ENCODE measurements around the gene ATG2A. TPM values are rescaled to one million over a fixed set of nuclear protein-coding genes. Genes with fewer than 3 reads are reported as not detected.

The ATG2A gene
- total and polyA plus RNA-seq, 8 donors = 12.2 to 77.6 (median 26.6) TPM

DNA sequence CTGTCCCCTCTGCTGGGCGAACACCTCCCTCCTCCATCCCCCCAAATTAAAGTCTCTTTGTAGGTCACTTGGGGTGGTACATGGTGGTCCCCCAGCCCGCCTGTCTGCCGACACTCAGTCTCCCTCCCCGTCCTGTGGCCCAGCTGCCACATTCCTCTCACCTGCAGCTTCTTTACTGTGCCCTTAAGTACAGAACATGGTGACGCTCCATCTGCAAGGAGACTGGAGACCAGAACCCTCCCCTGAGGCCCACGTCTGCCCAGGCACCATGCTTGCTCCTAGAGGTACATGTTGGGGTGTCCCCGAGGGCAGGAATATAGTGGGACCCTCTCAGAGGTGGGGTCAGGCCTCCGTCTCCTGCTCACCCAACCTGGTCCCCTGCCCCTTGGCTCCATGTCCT, 33.0 kb downstream of the ATG2A start:
- H3K4me1 ChIP-seq = peaks cover 22 to 64% (median 47%) of the 10 kb centered on the region in 4 donors
- TF ChIP-seq CTCF (IDR thresholded peaks at IDR 0.05) (no peak), EP300 (IDR thresholded peaks at IDR 0.05) (no peak), POLR2AphosphoS5 (IDR thresholded peaks at IDR 0.05) (no peak), POLR2A (IDR thresholded peaks at IDR 0.05) (no peak)
- H3K9me3 ChIP-seq = no peaks in the 10 kb centered on the region
- no peak for DNase-seq
- no peaks in the 10 kb centered on the region for H3K36me3 ChIP-seq
- intact Hi-C loops (cut with DNase I; ENCODE audit: low total_unique reads) = no loop called here
- H3K27me3 ChIP-seq = no peaks in the 10 kb centered on the region
- no peak overlapping the region for H3K4me3 ChIP-seq
- WGBS, 5 donors = 87 to 95% (median 91%) methylated on average over 8 of the region's 8 CpGs
- no peak overlapping the region for H3K27ac ChIP-seq

DNA sequence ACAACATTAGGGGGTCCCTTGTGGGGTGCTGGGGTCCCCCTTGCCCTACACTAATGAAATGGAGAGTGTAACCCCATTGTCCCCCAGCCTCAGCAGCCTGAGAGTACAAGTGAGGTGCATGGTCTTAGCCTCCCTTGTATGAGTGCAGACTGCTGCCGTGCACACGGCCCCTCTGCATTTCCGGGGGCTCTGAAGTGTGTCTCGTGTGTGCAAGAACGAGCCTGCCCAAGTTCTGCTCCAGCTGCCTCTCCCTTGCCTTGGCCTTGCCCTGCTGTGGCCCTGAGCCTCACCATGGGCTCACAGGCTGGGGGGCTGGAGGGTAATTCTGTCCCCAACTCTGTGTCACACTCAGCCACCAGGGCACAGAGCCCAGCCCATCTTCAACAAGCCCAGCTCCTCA, 33.4 kb downstream of the ATG2A start:
- Histone ChIP-seq H3K4me3 (no peak overlapping the region), H3K4me1 (peaks cover 19 to 60% (median 46%) of the 10 kb centered on the region in 4 donors), H3K27me3 (no peaks in the 10 kb centered on the region), H3K9me3 (no peaks in the 10 kb centered on the region), H3K36me3 (no peaks in the 10 kb centered on the region), H3K27ac (no peak overlapping the region)
- WGBS, 5 donors = 86 to 96% (median 90%) methylated on average over 5 of the region's 5 CpGs
- DNase-seq = no peak
- TF ChIP-seq POLR2AphosphoS5 (IDR thresholded peaks at IDR 0.05) (no peak), EP300 (IDR thresholded peaks at IDR 0.05) (no peak)
- intact Hi-C loops (cut with DNase I; ENCODE audit: low total_unique reads) = no loop called here

GRCh38 chr11:64882243-64882642, 34.8 kb downstream of the ATG2A start:
- intact Hi-C loops (cut with DNase I; ENCODE audit: low total_unique reads) = no loop called here
- peak overlapping the region in 4 of 5 donors; percentile 28 to 59 (median 51) for H3K27ac ChIP-seq
- 58 to 80% (median 73%) methylated on average over 5 of the region's 5 CpGs for WGBS, 5 donors

GRCh38 chr11:64881476-64881875, 35.5 kb downstream of the ATG2A start:
- 60 to 72% (median 65%) methylated on average over 8 of the region's 8 CpGs for WGBS, 5 donors
- peaks cover 15 to 54% (median 45%) of the 10 kb centered on the region in 4 donors for H3K4me1 ChIP-seq
- H3K4me3 ChIP-seq = no peak overlapping the region
- intact Hi-C loops (cut with DNase I; ENCODE audit: low total_unique reads) = no loop called here
- H3K36me3 ChIP-seq = no peaks in the 10 kb centered on the region
- no peak for TF ChIP-seq CTCF (IDR thresholded peaks at IDR 0.05)
- TF ChIP-seq EP300 (IDR thresholded peaks at IDR 0.05) = no peak
- no peak for TF ChIP-seq POLR2A (IDR thresholded peaks at IDR 0.05)
- TF ChIP-seq POLR2AphosphoS5 (IDR thresholded peaks at IDR 0.05) = no peak
- DNase-seq = no peak
- H3K9me3 ChIP-seq = no peaks in the 10 kb centered on the region
- peak overlapping the region in 3 of 5 donors; percentile 15 to 38 (median 28) for H3K27ac ChIP-seq
- H3K27me3 ChIP-seq = no peaks in the 10 kb centered on the region

More at GRCh38 chr11:64882243-64882642, 34.8 kb downstream of the ATG2A start:
- Histone ChIP-seq H3K9me3 (no peaks in the 10 kb centered on the region), H3K4me3 (no peak overlapping the region), H3K4me1 (peaks cover 8 to 52% (median 40%) of the 10 kb centered on the region in 4 donors), H3K27me3 (no peaks in the 10 kb centered on the region), H3K36me3 (no peaks in the 10 kb centered on the region)
- DNase-seq = no peak
- TF ChIP-seq POLR2A (IDR thresholded peaks at IDR 0.05) (no peak), POLR2AphosphoS5 (IDR thresholded peaks at IDR 0.05) (no peak), EP300 (IDR thresholded peaks at IDR 0.05) (no peak), CTCF (IDR thresholded peaks at IDR 0.05) (no peak)

DNA sequence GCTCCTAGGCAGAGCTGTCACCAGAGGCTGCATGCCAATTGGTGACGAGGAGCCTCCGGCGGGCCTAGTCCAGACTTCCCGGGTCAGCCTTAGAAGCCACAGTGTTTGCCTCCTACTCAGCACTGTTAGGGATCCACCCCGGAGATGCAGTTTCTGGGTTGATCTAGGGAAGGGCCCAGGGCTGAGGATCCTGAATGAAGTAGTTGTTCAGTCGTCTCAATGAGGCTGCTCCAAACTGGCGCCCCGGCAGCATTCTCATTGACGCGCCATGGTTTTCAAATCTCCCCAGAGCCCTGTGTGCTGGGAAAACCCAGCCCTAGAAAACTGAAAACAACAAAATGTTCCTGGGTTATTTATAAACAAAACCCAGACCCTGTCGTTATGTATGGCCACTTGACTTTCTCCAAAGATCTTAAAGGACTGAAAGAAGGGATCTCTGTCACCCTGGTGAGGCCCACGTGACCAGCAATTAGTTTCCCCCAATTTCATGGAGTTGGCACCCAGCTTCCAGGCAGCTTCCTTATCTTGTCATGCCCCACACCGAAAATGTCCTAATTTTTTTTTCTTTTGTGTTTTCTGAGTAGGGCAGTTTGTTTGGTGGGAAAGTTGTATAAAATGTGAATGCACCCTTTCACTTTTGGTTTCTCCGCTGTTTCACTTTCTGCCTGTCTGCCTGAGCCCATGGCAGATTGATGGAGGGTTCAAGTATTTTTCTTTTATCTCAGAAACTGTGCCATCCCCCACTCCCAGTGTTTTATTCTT, 36.6 kb downstream of the ATG2A start:
- no peaks in the 10 kb centered on the region for H3K9me3 ChIP-seq
- no peak for DNase-seq
- H3K27me3 ChIP-seq = no peaks in the 10 kb centered on the region
- H3K36me3 ChIP-seq = no peaks in the 10 kb centered on the region
- H3K4me1 ChIP-seq = peaks cover 25 to 59% (median 52%) of the 10 kb centered on the region in 4 donors
- peak overlapping the region in 4 of 5 donors; percentile 90 to 94 (median 94) for H3K27ac ChIP-seq
- intact Hi-C loops (cut with DNase I; ENCODE audit: low total_unique reads) = no loop called here
- TF ChIP-seq POLR2AphosphoS5 (IDR thresholded peaks at IDR 0.05) (no peak), POLR2A (IDR thresholded peaks at IDR 0.05) (no peak), CTCF (IDR thresholded peaks at IDR 0.05) (no peak), EP300 (IDR thresholded peaks at IDR 0.05) (no peak)
- WGBS, 5 donors = 63 to 80% (median 68%) methylated on average over 14 of the region's 14 CpGs
- H3K4me3 ChIP-seq = peak overlapping the region in 1 of 4 donors; percentile 2

Data from stomach (tissue), 9 donors.